ENCODE measurements around the gene HOMER2.

- TF ChIP-seq FOXK2 (conservative IDR thresholded peaks at IDR 0.05 in 1 of 2, IDR thresholded peaks at IDR 0.05 in 1 of 2; ENCODE audit: low read depth in 2 of 2) = no peak
- TF ChIP-seq HNRNPLL (IDR thresholded peaks at IDR 0.05; ENCODE audit: low read depth, low read length, poor library complexity, severe bottlenecking) = no peak
- no peak for TF ChIP-seq CEBPB (tag; IDR thresholded peaks at IDR 0.05)
- TF ChIP-seq EP300 (IDR thresholded peaks at IDR 0.05; ENCODE audit: low read length) = no peak
- no peak for TF ChIP-seq GTF2F1 (IDR thresholded peaks at IDR 0.05; ENCODE audit: low read depth, low read length)
- no peak for TF ChIP-seq CTCF (IDR thresholded peaks at IDR 0.05 in 2 of 3, conservative IDR thresholded peaks at IDR 0.05 in 1 of 3; ENCODE audit: insufficient read depth in 2 of 3, low read depth in 1 of 3, low read length in 3 of 3)
- no peak for TF ChIP-seq CHCHD3 (CRISPR knock-in tag; IDR thresholded peaks at IDR 0.05)
These were observed 33.8 kb downstream of the HOMER2 start for GRCh38 chr15:82918607-82919230.

All from K562 (cell line).